ENCODE data around the gene MORN5. TPM values are rescaled to one million over a fixed set of nuclear protein-coding genes. Genes with fewer than 3 reads are reported as not detected.

The MORN5 gene
- total RNA-seq, 2 donors from 2014 or later: not detected

DNA sequence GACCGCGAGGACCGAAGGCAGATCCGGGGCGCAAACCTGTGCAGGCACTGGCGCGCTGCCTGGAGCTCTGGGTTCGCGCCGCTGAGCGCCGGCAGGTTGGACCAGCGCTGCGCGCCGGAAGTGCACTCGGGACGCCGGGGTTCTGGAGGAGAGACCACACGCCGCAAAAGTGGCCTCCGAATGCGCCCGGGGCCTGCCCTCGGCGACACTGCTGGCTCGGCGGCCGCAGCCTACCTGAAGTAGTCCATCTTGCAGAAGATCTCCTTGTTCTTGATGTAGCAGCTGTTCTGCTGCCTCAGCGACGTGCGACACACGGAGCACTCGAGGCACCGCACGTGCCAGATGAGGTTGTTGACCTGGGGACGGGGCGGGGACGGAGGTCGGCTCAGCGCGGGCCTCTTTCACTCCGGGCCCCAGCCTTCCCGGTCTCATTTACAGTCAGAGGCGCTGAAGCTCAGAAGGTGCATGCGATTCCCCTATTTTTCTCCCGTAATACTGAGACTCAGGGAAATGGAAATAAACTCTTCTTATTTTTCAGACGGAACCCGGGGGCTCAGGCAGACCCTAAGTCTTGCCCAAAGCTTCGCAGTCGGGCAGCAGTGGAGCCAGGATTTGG, 66.5 kb downstream of the MORN5 start:
- H3K27ac ChIP-seq: no peak overlapping the region
- H3K9me3 ChIP-seq: no peaks in the 10 kb centered on the region
- intact Hi-C loops (cut with DNase I): no loop called here
- peaks cover 0 to 50% of the 10 kb centered on the region in 2 donors for H3K27me3 ChIP-seq
- peaks cover 35% of the 10 kb centered on the region for H3K4me1 ChIP-seq
- ATAC-seq (no peak), DNase-seq (no peak)
- TF ChIP-seq, protein P1, sequence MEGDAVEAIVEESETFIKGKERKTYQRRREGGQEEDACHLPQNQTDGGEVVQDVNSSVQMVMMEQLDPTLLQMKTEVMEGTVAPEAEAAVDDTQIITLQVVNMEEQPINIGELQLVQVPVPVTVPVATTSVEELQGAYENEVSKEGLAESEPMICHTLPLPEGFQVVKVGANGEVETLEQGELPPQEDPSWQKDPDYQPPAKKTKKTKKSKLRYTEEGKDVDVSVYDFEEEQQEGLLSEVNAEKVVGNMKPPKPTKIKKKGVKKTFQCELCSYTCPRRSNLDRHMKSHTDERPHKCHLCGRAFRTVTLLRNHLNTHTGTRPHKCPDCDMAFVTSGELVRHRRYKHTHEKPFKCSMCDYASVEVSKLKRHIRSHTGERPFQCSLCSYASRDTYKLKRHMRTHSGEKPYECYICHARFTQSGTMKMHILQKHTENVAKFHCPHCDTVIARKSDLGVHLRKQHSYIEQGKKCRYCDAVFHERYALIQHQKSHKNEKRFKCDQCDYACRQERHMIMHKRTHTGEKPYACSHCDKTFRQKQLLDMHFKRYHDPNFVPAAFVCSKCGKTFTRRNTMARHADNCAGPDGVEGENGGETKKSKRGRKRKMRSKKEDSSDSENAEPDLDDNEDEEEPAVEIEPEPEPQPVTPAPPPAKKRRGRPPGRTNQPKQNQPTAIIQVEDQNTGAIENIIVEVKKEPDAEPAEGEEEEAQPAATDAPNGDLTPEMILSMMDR (IDR thresholded peaks at IDR 0.05): no peak
- TF ChIP-seq POLR2A (IDR thresholded peaks at IDR 0.05): no peak
- H3K36me3 ChIP-seq (replicated peaks in 1 of 2; ENCODE audit: insufficient read depth in 1 of 2, low read depth in 2 of 2): no peaks in the 10 kb centered on the region
- no peak overlapping the region for H3K4me3 ChIP-seq
- WGBS, 2 donors: 3 to 22% methylated on average over 4 to 51 of the region's 51 CpGs

DNA sequence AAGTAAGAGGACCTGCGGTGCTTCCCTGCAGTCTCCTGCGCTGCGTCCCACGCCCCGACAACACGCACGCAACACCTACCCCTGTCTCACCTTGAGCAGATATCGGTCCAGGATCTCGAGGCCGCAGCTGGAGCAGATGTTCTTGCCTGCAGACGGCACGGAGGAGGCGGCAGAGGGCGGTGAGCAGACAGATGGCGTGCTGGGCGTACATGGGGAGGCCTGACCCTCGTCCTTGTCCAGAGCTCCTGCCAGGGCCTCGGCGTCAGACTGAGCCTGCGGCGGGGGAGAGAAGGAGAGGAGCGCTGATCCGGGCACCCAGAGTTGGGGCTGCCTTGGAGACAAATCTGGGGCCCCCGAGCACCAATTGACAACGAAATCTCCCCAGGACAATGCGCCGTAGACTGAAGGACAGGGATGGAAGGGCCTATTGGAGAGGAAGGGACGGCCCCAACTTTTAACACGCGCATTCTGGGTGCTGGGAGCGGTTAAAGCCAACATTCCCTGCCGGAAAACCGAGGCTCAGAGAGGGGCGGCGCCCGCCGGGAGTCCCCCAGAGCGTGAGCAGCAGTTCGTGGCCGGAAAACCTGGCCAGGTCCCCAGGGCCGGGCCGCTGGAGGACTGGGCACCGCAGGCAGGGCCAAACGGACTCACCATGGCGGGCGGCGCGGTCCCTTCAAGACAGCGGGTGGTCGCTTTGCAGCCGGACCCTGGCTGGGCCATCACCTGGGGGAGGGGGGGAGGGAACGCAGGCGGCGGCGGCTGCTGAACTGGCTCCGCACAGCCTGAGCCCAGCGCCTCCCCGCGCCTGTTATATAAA, 67.3 kb downstream of the MORN5 start:
- Histone ChIP-seq H3K9me3 (no peaks in the 10 kb centered on the region), H3K27ac (no peak overlapping the region), H3K4me1 (peaks cover 35% of the 10 kb centered on the region), H3K36me3 (replicated peaks in 1 of 2; ENCODE audit: insufficient read depth in 1 of 2, low read depth in 2 of 2) (no peaks in the 10 kb centered on the region), H3K27me3 (peaks cover 0 to 42% of the 10 kb centered on the region in 2 donors), H3K4me3 (no peak overlapping the region)
- TF ChIP-seq POLR2A (IDR thresholded peaks at IDR 0.05): no peak
- TF ChIP-seq, protein P1 (IDR thresholded peaks at IDR 0.05): no peak
- intact Hi-C loops (cut with DNase I): no loop called here
- ATAC-seq (no peak), DNase-seq (no peak)
- 8 to 19% methylated on average over 32 to 59 of the region's 59 CpGs for WGBS, 2 donors

DNA sequence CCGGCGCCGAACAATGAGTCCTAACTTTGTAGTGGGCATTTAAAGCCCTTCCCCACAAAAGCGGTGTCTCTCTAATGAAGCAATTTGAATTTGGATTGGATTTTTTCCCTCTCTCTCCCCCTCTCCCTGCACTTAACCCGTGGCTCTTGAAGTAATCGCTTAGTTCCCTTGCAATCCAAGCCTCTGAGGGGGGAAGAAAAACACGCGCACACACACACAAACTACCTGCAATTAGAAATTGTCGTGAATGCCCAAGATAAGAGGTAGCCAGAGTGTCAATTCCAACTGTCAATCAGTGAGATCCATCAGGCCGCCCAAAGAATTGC, 67.8 kb downstream of the MORN5 start:
- DNase-seq: no peak
- peaks cover 35% of the 10 kb centered on the region for H3K4me1 ChIP-seq
- H3K9me3 ChIP-seq: no peaks in the 10 kb centered on the region
- intact Hi-C loops (cut with DNase I): no loop called here
- ATAC-seq: no peak
- 6 to 8% methylated on average over 10 of the region's 10 CpGs for WGBS, 2 donors
- TF ChIP-seq POLR2A (IDR thresholded peaks at IDR 0.05): no peak
- TF ChIP-seq, protein P1 (IDR thresholded peaks at IDR 0.05): no peak
- H3K27me3 ChIP-seq: peaks cover 0 to 39% of the 10 kb centered on the region in 2 donors
- no peak overlapping the region for H3K4me3 ChIP-seq
- no peaks in the 10 kb centered on the region for H3K36me3 ChIP-seq (replicated peaks in 1 of 2; ENCODE audit: insufficient read depth in 1 of 2, low read depth in 2 of 2)
- no peak overlapping the region for H3K27ac ChIP-seq

DNA sequence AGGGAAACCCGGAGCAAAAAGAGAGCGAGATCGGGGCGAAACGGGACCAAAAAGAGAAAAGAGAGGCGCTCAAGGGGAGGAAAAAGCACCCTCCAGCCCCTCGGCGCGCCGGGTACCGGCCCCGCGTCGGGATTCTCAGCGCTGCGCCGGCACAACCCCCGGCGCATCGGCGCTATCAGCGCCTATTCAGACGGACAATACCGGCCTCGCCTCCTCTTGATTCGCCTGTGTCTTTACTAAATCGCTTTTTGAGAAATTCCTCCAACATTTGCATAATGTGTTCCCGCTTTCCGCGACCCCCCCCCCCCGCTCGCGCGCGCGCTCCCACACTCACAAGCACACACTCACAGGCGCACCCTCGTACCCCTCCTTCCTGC, 68.5 kb downstream of the MORN5 start:
- Histone ChIP-seq H3K27me3 (peaks cover 0 to 39% of the 10 kb centered on the region in 2 donors), H3K4me3 (no peak overlapping the region), H3K36me3 (replicated peaks in 1 of 2; ENCODE audit: insufficient read depth in 1 of 2, low read depth in 2 of 2) (no peaks in the 10 kb centered on the region), H3K9me3 (no peaks in the 10 kb centered on the region), H3K27ac (no peak overlapping the region), H3K4me1 (peaks cover 35% of the 10 kb centered on the region)
- intact Hi-C loops (cut with DNase I): no loop called here
- TF ChIP-seq, protein P1 (IDR thresholded peaks at IDR 0.05): no peak
- no peak for TF ChIP-seq POLR2A (IDR thresholded peaks at IDR 0.05)
- ATAC-seq (no peak), DNase-seq (no peak)
- 3 to 5% methylated on average over 34 to 38 of the region's 38 CpGs for whole genome bisulfite sequencing, 2 donors

Measured in body of pancreas (tissue), 4 donors.